Activated CD4-positive, CD25-positive, alpha-beta regulatory T cell (primary cell): Measurements from ENCODE around the gene TMEM175.

ENCODE experiments used
- DNase-seq, 4 experiments: peaks; one replicate each; lab custom pipeline; 2025; lab: John Stamatoyannopoulos, UW

The TMEM175 gene

DNA sequence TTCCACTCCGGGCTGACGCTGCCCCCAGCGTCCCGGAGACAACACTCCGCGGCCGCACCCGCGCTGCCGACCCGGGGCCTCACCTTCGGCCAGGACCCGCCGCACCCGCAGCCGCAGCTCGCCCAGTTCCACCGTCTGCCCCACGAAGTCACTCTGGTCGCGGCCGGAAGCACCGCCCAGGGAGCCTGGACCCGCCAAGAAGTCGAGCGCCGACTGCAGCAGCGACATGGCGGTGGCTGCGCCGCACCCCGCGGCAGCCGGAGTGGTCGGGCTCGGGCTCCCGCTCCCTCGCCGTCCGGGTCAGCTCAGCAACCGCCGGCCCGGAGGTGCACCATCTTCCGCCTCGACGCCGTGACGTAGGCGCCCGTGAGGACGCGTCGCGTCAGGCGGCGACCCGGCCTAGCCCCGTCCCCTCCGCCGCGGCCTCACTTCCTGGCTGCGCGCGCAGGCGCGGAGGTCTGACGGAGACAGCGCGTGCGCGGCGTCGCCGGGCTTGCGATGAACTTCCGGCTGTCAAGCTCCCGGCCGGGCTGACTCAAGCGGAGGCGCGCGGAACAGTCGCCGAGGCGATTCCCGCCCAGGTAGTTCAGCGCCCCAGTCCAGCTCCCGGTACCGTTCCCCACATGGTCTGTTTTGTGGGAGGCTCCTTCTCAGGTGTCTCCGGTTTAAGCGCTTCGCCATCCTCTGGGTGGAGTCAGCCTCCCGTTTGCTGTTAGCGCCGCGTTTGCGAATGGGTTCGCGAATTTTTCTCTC, at the start of gene TMEM175, which contains the start of gene GAK:
Gene TMEM175 (plus strand): TSS at position 501 of the 753 bp plus-strand sequence. CDS start 15,280 bp downstream, outside the sequence.
Gene GAK (minus strand): TSS at position 357 of the 753 bp plus-strand sequence. CDS start 129 bp downstream, at position 228.
- peak; percentile 91 to 96 (median 94) for DNase-seq

DNA sequence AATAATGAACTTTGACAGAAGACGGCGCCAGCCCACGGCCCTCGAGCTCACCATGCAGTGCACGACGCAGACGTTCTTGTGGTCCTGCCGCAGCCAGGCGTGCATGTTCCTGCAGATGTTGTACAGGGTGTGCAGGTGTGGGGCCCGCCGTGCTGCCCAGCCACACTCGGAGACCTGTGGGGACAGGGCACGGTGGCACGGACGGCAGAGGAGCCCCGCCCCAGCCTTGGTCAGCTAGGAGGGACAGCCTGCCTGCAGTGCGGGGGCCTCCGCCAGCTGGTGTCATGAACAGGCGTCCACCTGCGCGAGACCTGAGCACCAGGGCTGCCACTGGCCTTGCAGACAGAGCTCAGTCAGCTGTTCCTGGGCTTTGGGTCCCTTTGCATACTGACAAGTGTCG, 49.6 kb upstream of the TMEM175 start:
- DNase-seq: no peak

DNA sequence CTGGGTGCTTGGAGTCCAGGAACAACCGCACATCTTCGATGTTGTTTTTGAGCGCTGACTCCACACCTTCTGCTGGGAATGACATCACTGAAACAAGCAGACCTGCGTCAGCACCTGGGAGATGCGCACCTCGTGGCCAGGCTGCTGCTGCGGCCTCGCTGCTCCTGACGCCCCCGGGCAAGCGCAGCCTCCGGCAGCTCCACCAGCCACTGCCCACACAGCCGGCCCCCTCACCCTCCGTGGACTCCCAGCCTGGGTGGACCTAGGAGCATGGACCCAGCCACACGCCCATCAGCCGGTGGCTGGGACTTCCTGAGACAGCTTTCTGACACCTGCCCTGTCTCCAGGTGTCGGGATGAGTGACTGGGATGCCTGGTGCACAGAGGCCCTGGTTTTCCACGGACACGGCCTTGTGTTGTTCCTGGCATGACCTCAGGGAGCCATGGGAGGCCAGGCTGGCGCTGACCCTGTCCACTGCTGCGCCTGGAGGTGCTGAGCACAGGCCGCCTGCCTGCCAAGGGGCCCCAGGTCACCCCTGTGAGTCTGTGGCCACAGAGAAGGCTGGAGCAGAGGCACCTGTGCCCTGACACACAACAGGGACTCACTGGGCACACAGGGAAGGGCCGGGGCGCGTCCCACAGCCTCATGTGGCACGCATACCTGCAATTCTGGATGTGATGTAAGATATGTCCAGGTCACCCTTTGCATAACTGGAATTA, 48.7 kb upstream of the TMEM175 start:
- DNase-seq: no peak

- DNase-seq: no peak
Measured at GRCh38 chr4:884259-884658, 48.0 kb upstream of the TMEM175 start.

GRCh38 chr4:884896-885295, 47.4 kb upstream of the TMEM175 start:
- no peak for DNase-seq

- no peak for DNase-seq
Measured at GRCh38 chr4:885353-885752, 46.9 kb upstream of the TMEM175 start.

- no peak for DNase-seq
Measured at GRCh38 chr4:886244-886643, 46.0 kb upstream of the TMEM175 start.

DNA sequence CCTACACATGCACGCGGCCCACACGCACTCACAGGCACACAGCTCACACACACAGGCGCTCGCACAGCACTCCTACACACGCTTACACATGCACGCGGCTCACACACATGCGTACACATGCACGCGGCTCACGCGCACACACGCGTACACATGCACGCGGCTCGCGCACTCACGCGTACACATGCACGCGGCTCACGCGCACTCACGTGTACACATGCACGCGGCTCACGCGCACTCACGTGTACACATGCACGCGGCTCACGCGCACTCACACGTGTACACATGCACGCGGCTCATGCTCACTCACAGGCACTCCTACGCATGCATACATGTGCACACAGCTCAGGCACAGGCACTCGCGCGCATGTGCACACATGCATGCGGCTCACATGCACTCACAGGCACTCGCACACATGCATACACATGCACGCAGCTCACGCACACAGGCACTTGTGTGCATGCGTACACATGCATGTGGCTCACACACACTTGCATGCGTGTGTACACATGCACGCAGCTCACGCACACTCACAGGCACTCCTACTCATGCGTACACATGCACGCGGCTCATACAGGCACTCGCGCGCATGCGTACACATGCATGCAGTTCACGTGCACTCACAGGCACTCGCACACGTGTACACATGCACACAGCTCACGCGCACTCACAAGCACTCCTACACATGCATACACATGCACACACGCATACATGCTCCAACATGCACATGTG, 45.1 kb upstream of the TMEM175 start:
- no peak for DNase-seq

- DNase-seq: no peak
Measured at GRCh38 chr4:888029-888428, 44.2 kb upstream of the TMEM175 start.

DNA sequence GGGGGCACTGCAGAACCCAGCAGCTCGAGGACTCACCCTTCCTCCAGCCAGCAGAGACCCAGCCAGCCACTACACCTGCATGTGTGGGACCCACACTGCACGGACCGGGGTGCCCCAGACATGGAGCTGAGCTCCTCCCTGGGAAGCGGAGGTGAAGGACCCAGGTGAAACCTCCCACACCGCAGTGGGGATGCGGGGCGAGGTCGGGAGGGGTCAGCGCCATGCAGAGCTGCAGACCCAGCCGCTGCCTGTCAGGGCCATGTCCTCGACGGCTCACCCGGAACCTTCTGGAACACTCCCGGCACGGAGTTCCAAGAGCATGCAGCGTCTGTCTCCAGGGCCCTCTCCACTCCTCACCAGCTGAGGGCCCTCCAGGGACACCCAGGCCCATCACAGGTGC, 42.7 kb upstream of the TMEM175 start:
- DNase-seq: no peak

- DNase-seq: no peak
Measured at GRCh38 chr4:890036-890695, 42.1 kb upstream of the TMEM175 start.

DNA sequence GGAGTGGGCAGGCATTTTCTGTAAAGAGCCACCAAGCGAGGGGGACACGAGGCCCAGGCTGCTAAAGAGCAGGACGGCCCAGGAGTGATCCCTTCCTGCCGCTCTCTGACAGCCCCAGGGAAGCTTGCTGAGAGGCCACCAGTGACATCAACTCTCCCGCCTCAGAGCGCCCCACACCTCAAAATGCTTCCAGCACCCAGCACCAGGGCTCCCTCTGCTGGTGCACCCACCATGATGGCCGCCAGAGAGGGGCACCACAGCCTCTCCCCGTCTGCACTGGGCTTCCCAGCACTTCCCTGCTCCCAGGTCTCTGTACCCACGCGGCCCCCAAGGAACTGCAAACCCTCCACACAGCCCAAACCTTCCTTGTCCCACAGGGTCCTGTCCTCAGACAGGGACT, 40.5 kb upstream of the TMEM175 start:
- DNase-seq: no peak

- no peak for DNase-seq
Measured at GRCh38 chr4:892780-893179, 39.5 kb upstream of the TMEM175 start.

DNA sequence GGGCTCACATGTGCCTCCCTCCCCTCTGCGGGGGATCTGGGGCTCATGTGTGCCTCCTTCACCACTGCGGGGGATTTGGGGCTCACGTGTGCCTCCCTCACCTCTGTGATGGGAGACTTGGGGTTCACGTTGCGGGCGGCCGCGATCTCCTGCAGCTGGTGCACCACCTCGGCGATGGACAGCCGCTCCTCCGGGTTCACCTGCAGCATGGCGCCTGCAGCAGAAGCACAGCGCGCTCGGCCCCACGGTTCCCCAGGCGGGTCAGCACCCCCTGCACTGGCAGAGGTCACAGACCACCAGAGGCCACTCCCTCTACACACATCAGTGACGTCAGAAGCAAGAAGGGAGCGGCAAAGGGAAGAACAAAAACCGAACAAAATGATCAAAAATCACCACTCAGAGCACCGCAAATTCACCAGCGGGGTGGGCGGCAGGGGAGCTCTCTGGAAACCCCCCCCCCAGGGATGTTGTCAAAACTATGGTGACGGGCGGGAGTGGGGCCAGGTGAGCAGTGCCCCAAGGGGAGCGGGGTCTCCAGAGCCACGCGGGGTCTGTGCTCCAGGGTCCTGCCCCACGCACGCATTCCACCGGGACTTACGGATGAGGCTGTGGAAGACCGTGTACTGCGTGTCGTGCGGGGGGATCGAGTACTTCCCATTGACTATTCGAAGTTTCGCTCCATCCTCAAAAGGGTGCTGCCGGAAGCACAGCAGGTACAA, 38.8 kb upstream of the TMEM175 start:
- no peak for DNase-seq

GRCh38 chr4:893995-894705, 38.1 kb upstream of the TMEM175 start:
- no peak for DNase-seq

DNA sequence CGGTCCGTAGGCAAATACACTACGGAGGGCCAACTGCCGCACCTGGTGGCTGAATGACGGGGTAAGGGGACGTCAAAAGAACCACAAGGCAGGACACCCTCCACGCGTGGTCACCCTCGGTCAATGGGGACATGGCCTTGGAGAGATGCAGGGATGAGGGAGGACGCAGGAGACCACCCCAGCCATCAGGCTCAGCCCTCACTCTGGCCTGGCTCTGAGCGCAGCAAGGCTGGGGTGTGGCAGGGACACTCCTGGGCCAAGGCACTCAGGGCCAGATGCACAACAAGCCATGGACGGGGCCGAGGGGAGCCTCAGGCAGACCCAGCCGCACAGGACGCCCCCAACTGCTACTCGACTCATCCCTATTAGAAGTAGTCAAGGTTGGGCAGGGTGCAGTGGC, 36.7 kb upstream of the TMEM175 start:
- no peak for DNase-seq

DNA sequence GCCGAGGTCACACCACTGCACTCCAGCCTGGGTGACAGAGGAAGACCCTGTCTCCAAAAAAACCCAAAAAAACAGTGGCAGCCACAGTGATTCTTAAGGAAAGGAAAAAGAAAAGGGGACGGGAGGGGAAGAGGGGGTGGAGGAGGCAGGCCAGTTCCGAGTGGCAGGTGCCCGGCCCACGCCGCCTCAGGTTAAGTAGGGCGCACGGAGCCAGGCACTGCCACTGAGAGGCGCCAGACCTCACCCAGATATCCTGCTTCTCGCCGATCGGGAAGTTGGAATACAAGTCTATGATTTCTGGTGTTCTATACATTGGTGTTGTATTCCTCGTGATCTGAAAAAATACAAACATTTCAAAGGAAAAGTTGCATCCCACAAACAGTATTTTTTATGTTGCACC, 36.0 kb upstream of the TMEM175 start:
- DNase-seq: no peak

GRCh38 chr4:896630-897029, 35.6 kb upstream of the TMEM175 start:
- no peak for DNase-seq

GRCh38 chr4:898123-898522, 34.1 kb upstream of the TMEM175 start:
- DNase-seq: no peak

GRCh38 chr4:898869-899555, 33.2 kb upstream of the TMEM175 start:
- DNase-seq: no peak
